GM03348 (cell line): ENCODE data around the gene PHAF1.
"Not testable (repeated sequence)": the region's sequence is repeated elsewhere in the genome, so short reads cannot be mapped to it uniquely, and the experiment has no call there.

ENCODE experiments used
- DNase-seq: peaks from one replicate; pipeline ENCODE4 v3.0.0; 2012; ENCODE audit warnings: low spot score

Gene PHAF1

DNA sequence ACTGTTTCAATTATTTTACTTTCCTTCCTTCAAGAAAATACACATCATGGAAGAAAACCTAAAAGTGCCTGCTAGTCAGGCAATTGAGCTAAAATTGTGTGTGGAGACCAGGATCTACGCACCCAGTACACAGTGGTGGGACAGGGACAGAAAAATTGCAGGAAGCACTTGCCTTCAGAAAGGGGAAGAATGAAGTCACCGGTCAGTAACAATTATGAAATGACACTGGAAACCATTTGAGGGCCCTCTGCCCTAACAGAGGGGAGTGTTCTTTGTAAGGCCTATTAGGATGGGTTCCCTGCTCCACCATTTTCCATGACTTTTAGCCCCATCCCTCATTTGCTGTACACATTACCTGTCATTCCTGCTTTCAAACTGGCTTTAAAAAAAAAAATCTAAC, 4.5 kb upstream of the PHAF1 start:
- DNase-seq, result no peak

DNA sequence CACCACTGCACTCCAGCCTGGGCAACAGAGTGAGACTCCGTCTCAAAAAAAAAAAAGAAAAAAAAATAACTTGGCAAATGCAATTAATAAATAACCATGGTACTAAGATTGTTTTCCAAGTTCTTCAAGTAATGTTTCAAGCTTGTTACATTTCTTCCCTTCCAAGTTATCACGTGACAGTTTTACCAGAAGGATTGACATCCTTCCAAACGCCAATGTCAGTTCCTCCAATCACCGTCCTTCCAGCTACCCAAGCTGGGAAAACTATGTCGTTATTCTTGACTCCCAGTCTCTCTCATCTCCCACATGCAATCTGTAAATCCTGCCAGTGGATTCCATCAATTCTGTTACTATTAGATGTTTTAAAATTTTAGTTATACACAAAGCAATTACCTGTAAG, 3.9 kb upstream of the PHAF1 start:
- peak; percentile 36 for DNase-seq

DNA sequence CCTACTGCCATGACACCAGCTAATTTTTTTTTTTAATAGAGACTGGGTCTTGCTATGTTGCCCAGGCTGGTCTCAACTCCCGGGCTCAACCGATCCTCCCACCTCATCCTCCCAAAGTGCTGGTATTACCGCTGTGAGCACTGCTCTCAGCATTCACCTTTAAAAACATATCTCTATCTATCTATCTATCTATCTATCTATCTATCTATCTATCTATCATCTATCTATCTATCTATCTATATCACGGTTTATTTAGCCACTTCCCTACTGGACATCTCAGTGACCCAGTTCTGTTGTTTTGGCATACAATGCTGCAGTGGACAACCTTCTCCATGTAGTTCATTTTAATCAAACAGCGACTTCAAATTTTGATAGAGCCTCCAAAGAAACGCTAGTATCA, 1.3 kb upstream of the PHAF1 start:
- DNase-seq, result no peak

DNA sequence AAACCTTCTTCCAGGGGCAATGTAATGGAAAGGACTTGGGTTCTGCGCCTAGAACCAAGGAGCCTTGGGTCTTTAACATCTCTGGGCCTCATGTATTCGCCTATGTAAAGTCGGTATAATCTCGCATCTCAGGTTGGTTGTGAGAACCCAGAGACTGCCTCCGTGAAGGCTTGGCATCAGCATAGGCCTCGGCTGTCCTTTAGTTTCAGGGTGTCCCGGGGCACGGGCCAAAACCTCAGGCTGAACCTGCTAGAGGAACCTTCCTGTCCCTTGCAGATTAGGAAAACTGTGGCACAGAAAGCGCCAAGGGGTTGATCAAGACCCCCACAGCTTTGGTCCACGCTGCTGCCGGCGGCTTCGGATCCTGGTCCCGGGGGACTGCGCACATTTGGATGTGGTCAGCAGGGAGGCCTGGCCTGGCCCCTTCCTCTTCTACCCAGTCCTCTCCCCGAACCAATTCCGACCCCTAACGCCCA, 772 bp upstream of the PHAF1 start:
- DNase-seq, result no peak

GRCh38 chr16:67111951-67112444, 2.3 kb downstream of the PHAF1 start:
- no peak for DNase-seq

GRCh38 chr16:67112591-67113399, 3.1 kb downstream of the PHAF1 start:
- no peak for DNase-seq

DNA sequence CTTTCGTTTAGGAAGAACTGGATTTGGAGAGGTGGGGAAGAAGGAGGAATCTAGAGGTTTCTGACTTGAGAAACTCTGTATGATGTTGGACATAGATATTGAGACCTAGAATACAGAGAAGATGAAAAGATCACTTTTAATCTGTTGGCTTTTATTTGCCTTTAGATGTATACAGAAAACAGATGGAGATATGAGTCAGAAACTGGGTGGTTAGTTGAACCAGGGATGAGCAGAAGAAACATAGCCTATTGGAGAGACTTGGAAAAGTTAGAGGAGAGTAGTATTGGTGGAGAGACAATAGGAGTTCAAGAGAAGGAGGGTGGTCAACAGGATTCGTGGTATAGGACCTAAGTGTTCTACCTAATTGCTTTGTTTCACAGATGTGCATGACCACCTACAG, 5.1 kb downstream of the PHAF1 start:
- no peak for DNase-seq

GRCh38 chr16:67115639-67116038, 5.9 kb downstream of the PHAF1 start:
- peak; percentile 81 for DNase-seq

- DNase-seq, result no peak
Observed at GRCh38 chr16:67116388-67117311, 6.9 kb downstream of the PHAF1 start.

- DNase-seq, result no peak
Observed at GRCh38 chr16:67117716-67118115, 8.0 kb downstream of the PHAF1 start.

GRCh38 chr16:67120025-67120424, 10.3 kb downstream of the PHAF1 start:
- DNase-seq, result no peak

DNA sequence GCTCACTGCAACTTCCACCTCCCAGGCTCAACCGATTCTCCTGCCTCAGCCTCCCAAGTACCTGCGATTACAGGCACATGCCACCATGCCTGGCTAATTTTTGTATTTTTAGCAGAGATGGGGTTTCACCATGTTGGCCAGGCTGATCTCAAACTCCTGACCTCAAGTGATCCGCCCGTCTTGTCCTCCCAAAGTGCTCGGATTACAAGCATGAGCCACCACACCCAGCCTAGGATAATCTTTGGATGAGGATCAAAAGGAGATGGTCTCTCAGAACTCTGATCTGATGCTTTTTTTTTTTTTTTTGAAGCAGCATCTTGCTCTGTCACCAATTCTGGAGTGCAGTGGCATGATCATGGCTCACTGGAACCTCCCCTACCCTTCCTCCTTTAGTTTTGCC, 13.1 kb downstream of the PHAF1 start:
- not testable (repeated sequence) for DNase-seq

DNA sequence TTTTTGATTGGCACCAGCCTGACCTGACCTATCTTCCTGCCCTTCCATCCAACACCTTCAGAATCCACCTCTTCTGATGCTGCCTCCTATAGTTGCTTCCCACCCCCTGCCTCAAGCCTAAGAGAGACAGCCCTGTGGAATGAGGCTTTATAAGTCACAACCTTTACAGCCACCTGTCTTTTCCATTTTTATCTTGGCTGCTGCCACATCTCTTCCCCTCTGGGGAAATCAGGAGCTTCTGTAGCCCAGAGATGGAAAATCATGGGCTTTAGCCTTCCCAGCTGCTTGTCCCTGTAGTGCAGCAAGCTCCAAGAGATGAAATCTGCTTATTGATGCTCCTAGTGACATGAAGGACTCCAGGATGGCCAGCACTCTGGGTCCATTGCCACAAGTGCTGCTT, 18.7 kb downstream of the PHAF1 start:
- no peak for DNase-seq

GRCh38 chr16:67128887-67129286, 19.1 kb downstream of the PHAF1 start:
- no peak for DNase-seq

- no peak for DNase-seq
Observed at GRCh38 chr16:67129422-67129821, 19.7 kb downstream of the PHAF1 start.

- DNase-seq, result no peak
Observed at GRCh38 chr16:67137605-67138004, 27.9 kb downstream of the PHAF1 start.

DNA sequence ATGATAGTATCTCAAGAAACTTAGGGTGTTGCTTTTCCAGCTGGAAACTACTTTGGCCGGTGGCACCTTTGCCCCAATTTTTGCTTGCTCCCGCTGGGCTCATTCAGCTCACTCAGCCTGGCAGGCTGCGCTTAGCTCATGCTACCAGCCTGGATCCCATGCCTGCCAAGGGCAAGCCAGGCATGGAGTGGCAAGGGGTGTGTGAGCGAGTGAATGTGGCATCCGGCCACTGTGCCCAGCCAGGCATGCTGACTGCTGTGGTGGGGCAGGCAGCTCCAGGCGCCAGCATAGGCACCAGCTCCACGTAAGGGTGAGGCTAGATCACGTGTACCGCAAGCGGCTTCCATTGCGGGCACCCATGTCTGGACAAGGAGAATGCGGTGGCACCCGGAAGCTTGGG, 31.6 kb downstream of the PHAF1 start:
- DNase-seq, result no peak

DNA sequence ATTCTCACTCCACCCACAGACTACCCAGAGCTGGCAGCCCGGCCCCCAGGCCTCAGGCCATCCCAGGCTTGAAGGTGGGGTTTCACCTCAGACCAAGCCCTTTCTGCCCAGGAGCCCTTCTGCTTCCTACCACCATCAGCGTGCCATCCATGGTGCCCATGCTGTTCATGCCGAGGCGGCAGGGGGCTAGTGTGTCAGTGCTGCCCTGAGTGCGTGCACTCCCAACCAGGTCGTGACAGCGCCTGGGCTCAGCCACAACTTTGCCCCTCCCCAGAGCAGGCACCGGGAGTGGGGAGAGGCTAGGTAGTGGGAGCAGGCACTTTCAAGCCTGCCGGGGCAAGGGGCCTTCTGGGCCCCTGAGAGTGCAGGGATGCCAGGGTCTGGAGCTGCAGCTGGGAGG, 32.6 kb downstream of the PHAF1 start:
- no peak for DNase-seq

DNA sequence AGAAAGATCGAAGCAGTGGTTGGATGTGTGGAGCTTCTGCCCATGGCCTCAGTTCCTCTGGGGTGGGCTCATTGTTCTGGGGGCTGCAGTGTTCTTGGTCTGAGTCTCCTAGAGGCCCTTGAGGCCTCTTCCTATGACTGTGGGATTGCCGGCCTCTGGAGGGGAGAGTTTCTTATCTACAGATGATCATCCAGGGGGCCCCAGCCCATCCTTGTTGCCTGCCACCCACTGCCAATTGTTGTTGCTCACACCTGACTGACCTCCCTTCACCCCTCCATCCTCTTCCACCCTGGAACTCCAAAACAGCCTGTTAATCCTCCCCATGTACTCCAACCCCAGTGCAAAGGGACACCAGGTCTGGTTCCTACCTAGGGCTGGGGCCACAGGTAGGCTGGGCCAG, 35.2 kb downstream of the PHAF1 start:
- DNase-seq, result no peak

DNA sequence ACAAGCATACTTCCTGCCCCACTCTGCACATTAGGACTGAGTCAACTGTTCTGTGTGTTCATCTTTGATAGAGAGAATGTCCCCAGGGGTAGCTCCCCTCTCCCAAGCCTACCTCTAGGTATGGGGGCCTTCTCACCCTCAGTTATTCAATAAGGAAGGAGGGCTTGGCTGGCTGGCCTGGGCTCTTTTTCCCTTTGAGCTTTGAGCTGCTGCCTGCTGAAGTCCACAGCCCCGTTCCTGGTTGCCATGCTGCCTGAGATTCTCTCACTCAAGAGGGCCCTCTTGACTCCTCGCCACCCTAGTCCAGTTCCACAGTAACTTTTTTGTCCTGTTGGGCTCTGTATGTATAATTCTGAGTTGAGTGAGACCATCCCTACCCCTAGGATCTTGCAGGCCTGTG, 36.0 kb downstream of the PHAF1 start:
- no peak for DNase-seq

- DNase-seq, result no peak
Observed at GRCh38 chr16:67146523-67147357, 37.0 kb downstream of the PHAF1 start.
